ENCODE data around the gene ATP6V0E2. TPM values are rescaled to one million over a fixed set of nuclear protein-coding genes. Genes with fewer than 3 reads are reported as not detected.
"Not testable (repeated sequence)": the region's sequence is repeated elsewhere in the genome, so short reads cannot be mapped to it uniquely, and the experiment has no call there.

Gene ATP6V0E2
- total and polyA plus RNA-seq, 12 donors: 27.5 to 119 (median 88.4) TPM

GRCh38 chr7:149926414-149926813 lies 52.6 kb downstream of the ATP6V0E2 start:
- H3K4me1 ChIP-seq; DNase-seq; H3K4me3 ChIP-seq; ATAC-seq; intact Hi-C loops (cut with DNase I); H3K36me3 ChIP-seq; H3K27ac ChIP-seq; H3K27me3 ChIP-seq; H3K9me3 ChIP-seq: not testable (repeated sequence)
- 42 to 53% methylated on average over 7 of the region's 7 CpGs for WGBS, 2 donors

Other genes starting within 250 kb of the ATP6V0E2 start
- 1 to 10 TPM; 2.2 to 7.3 (median 4.6) TPM for gene ZNF467, start 100.4 kb upstream of the ATP6V0E2 start, total RNA-seq
- gene ZNF467, start 100.4 kb upstream of the ATP6V0E2 start, polyA plus RNA-seq: 10 to 100 TPM in 1 of 2 donors, 1 to 10 TPM in 1; 5.7 to 10.5 TPM
- 10 to 100 TPM in 6 of 10 donors, 1 to 10 TPM in 4; 7.4 to 13.3 (median 10.5) TPM for gene ZNF862, start 35.6 kb upstream of the ATP6V0E2 start, total RNA-seq
- gene ZNF862, start 35.6 kb upstream of the ATP6V0E2 start, polyA plus RNA-seq: 1 to 10 TPM; 3.9 to 9.6 TPM